Measurements from ENCODE around the gene FGFBP2. TPM values are rescaled to one million over a fixed set of nuclear protein-coding genes. Genes with fewer than 3 reads are reported as not detected.
A peak's percentile ranks its signal among the peaks of the same experiment; 100 is the strongest.

The FGFBP2 gene
- total RNA-seq, 1 experiment from 2014 or later = not detected

DNA sequence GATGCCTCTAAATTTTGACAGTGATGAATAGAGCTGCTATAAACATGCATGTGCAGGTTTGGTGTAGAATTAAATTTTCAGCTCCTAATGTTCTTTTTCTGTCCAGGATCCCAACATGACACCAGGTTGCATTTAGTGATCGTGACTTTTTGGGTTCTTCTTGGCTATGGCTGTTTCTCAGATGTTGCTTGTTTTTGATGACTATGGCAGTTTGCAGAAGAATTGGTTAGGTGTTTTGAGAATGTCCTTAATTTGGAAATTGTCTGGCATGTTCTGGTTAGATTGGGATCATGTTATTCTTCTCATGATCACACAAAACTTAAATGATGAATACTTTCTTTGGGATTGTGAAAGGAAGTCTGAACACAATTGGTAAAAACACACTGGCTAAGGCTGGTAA, 20.7 kb downstream of the FGFBP2 start:
- DNase-seq = no peak
- no peaks in the 10 kb centered on the region for H3K9me3 ChIP-seq
- no peak overlapping the region for H3K4me3 ChIP-seq
- no peaks in the 10 kb centered on the region for H3K27me3 ChIP-seq
- no peaks in the 10 kb centered on the region for H3K36me3 ChIP-seq

DNA sequence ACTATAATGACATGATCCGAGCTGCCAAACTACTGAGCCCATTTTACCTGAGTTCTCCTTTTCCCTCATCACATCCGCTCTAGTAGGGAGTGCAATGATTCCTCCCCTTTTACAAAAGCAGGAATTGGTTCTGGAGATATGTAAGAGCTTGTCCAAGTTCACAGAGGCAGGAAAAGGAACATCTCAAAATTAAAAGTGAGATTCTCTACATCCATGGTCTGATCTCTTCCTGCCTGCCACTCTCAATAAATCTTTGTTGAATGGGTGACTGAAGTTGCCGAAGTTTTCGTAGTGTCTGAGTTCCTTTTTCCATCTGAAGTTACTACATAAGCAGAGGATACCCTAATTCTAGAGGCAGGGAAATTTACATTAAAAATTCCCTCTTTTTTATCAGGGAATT, 24.3 kb downstream of the FGFBP2 start, which contains the start of gene FGFBP1:
FGFBP1 (minus strand) TSS at position 101 of the 400 bp plus-strand sequence. CDS start 2,108 bp downstream, outside the sequence.
- no peak within 1 kb of the TSS for H3K4me3 ChIP-seq
- H3K36me3 ChIP-seq = no peaks in the 10 kb centered on the region
- H3K27me3 ChIP-seq = no peaks in the 10 kb centered on the region
- H3K9me3 ChIP-seq = no peaks in the 10 kb centered on the region
- DNase-seq = no peak

DNA sequence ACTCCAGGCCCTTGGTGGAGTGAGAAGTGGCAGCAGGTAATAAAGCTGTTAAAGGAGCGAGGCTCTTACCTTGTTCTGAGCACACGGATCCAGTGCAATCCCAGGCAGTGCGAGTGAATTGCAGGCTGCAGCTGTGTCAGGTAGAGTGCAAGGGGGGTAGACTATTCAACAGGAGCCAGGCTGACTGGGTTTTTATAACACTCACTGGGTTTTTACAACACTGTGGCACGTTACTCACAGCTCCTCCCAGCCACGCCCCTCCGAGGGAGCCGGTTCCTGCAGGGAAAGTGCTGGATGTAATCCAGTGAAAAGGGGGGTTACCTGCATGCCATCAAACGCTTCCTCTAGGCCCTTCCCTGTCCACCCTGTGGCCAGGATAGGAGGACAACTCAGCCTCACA, 24.8 kb downstream of the FGFBP2 start:
- Histone ChIP-seq H3K4me3 (no peak overlapping the region), H3K27me3 (no peaks in the 10 kb centered on the region), H3K9me3 (no peaks in the 10 kb centered on the region), H3K36me3 (no peaks in the 10 kb centered on the region)
- no peak for DNase-seq

DNA sequence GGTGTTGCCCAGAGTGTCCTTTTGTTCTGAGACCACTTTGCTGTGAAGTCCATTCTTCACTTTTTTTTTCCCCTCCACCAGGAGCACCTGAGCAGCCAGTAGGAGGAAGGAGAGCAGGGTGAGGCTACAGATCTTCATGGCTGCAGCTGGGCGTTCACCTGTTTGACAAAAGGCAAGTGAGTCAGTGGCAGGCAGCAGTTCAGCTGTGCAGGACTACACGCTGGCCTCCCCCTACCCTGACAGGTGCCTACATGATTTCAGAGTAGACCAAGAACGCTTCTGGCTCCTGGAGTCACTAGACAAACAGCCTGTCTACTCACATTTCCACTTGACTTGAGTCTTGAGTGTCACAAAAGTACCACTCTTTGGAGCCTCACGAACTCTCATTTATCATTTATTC, 26.5 kb downstream of the FGFBP2 start:
- Histone ChIP-seq H3K27me3 (no peaks in the 10 kb centered on the region), H3K9me3 (no peaks in the 10 kb centered on the region), H3K36me3 (no peaks in the 10 kb centered on the region), H3K4me3 (no peak overlapping the region)
- DNase-seq = no peak

DNA sequence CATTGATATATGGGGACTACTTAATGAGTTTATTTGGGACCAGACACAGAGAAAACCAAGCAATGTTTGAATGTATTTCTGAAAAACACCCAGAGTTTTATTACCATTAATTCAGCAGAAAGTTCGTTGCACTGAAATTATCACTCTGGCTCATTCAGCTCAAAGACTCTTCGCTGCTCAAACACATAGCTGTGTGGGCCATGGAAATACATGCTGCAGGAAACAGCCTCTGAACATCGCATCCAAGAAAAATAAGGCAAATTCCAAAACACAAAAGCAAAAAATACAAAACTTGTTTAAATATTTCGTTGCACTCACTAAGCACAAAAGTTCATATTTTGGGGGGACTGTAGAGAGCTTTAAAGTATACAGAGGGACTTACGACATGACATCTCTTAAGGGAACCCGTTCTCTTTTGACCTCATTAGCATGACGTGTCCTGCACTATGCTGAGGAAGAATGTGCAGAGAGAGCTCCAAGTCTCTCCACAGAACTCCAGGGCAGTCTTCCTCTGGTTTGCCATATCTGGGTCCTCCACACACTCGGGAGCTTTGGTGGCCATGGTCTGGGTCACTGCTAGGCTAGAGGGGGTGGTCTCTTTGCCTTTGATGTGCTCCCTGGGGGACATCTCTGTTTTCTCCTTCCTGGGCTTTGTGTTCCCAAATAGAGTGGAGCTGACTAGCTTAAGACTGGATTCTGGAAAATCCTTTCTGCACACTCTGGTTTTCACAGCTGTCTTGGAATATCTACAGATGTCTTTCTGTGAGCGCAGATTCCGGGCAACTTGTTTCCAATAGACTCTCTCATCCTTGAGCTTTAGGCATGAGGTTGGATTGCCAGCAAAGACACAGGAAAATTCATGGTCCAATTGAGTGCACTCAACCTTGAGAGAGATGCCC, 27.2 kb downstream of the FGFBP2 start:
- no peak for DNase-seq
- no peaks in the 10 kb centered on the region for H3K36me3 ChIP-seq
- no peaks in the 10 kb centered on the region for H3K9me3 ChIP-seq
- no peaks in the 10 kb centered on the region for H3K27me3 ChIP-seq
- no peak overlapping the region for H3K4me3 ChIP-seq

DNA sequence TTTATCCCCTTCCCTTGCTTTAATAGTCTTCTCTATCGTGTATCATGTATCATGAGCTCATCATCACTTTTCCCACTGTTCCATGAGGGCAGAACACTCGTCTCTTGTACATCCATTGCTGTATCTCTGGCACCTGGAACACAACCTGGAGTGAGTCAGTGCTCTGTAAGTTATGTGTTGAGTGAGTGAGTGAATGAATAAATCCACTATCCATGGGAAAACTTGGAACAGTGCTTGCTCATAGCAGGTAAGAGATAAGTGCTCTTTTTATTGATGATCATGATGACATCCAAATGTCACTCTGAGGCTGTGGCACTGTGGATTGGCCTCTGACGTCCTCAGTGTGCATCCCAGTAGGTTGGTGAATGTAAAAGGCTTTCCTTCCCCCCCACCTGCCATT, 28.7 kb downstream of the FGFBP2 start:
- Histone ChIP-seq H3K9me3 (no peaks in the 10 kb centered on the region), H3K36me3 (no peaks in the 10 kb centered on the region), H3K4me3 (no peak overlapping the region), H3K27me3 (no peaks in the 10 kb centered on the region)
- DNase-seq = no peak

DNA sequence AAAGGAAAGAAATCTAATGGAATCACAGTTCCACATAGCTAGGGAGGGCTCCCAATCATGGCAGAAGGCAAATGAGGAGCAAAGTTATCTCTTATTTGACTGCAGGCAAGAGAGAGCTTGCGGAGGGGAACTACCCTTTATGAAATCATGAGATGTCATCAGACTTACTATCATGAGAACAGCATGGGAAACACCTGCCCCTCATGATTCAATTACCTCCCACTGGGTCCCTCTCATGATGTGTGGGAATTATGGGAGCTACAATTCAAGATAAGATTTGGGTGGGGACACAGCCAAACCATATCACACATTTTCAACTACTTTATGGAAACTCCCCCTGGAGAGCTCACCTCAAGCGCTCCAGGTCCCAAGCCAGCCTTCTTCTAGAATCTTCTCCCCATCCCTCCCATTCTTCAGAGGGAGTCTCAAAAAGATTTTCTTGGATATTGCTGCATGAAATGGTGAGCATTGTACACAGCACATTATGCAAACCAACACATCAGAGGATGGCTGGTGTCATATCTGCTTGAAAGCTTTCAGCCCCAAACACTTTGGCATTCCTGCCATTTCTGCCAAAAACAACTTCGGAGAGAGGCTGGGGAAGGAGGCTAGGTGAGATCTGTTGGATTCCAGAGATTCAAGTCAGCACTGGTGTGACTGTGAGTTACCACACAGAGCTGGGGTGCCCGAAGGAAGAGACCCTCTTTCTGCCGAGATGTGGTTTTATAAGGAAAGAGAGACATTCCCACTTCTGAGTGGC, 31.3 kb downstream of the FGFBP2 start:
- no peak for DNase-seq
- Histone ChIP-seq H3K27me3 (no peaks in the 10 kb centered on the region), H3K36me3 (no peaks in the 10 kb centered on the region), H3K4me3 (no peak overlapping the region), H3K9me3 (no peaks in the 10 kb centered on the region)

DNA sequence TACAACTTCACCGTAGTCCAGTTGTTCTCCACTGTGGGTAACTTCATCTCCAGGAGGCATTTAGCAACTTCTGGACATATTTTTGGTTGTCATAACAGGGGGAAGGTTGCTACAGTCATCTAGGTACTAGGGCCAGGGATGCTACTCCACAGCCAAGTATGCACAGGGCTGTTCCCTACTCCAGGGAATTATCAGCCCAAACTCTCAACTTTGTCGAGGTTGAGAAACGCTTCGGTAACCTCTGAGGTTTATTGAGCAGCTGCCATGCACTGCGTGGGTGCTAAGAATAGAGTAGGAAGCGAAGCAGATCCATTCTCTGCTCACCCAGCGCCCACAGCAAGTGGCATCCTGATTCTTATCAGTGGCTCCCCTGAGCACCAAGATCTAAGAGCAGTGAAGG, 32.7 kb downstream of the FGFBP2 start:
- H3K27me3 ChIP-seq = no peaks in the 10 kb centered on the region
- H3K36me3 ChIP-seq = no peaks in the 10 kb centered on the region
- DNase-seq = no peak
- H3K4me3 ChIP-seq = no peak overlapping the region
- H3K9me3 ChIP-seq = no peaks in the 10 kb centered on the region

DNA sequence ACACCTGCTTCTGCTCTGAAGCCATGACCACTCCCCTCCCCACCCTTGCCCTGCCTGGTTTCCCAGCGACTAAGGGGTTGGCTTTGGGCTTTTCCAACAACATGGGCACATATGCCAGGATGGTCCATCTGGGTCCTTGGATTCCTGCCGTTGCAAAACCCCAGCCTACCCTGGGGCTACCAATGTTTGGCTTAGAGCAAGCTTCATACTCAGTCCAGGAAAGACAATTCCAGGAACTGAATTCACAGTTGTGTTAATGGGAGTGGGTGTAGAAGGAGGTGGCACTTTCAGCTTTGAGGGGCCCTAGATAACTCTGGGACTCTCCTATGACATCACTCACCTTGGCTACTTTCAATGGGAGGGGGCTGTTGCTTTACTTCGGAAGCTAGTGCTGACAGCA, 33.4 kb downstream of the FGFBP2 start:
- H3K4me3 ChIP-seq = no peak overlapping the region
- DNase-seq = no peak
- no peaks in the 10 kb centered on the region for H3K9me3 ChIP-seq
- H3K27me3 ChIP-seq = no peaks in the 10 kb centered on the region
- no peaks in the 10 kb centered on the region for H3K36me3 ChIP-seq

DNA sequence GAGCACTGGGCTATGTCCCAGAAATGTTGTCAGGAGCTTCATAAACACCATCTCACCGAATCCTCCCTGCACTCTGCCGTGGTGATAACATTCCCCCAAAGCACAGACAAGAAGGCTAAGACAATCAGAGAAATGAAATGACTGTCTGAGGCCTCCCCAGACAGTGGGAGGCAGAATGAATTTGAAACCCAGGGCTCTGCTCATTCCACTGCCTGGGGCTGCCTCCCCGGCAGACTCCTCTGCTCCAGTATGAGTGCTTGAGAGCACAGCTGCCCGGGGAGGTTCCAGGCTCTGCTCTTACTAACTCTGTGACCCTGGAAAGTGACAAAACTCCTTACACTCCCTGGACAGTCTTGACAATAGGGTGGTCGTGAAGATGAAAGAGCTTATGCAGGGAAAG, 34.1 kb downstream of the FGFBP2 start:
- Histone ChIP-seq H3K36me3 (no peaks in the 10 kb centered on the region), H3K9me3 (no peaks in the 10 kb centered on the region), H3K4me3 (no peak overlapping the region), H3K27me3 (no peaks in the 10 kb centered on the region)
- no peak for DNase-seq

DNA sequence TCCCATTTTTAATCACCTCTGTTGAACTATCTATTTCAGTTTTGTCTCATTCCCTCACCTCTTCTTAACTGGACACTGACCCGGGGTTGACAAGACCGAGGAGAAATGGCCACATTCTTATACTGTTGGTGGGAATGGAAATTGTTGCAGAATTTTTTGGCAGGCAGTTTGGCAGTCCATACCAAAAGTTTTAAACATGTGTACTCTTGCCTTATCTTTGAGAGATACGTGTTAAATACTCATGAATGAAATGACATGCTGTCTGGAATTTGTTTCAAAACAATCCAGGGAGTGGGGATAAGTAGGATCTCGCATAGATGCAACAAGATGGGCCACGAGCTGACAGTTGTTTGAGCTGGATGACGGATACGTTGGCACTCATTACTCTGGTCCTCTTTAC, 36.5 kb downstream of the FGFBP2 start:
- no peaks in the 10 kb centered on the region for H3K36me3 ChIP-seq
- peak; percentile 13 for DNase-seq
- no peaks in the 10 kb centered on the region for H3K9me3 ChIP-seq
- H3K27me3 ChIP-seq = no peaks in the 10 kb centered on the region
- no peak overlapping the region for H3K4me3 ChIP-seq

DNA sequence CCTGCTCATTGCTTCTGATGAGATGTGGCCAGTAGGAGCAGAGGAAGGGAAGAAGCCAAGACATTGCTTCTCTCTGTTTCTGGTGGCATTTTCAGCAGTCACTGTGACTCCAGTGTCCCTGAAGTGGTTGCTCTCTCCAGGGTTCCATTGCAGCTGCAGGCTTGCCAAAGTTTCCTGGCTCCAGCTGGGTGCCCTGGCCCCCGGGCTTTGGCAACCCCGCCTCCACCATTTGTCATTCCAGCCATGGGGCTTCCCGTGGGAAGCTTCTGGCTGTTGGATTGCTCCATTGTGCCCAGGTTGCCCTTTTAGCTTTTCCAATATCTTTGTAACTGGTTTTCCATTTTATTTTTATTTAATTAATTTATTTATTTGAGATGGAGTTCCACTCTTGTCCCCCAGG, 37.1 kb downstream of the FGFBP2 start:
- H3K36me3 ChIP-seq = no peaks in the 10 kb centered on the region
- H3K9me3 ChIP-seq = no peaks in the 10 kb centered on the region
- no peak overlapping the region for H3K4me3 ChIP-seq
- peak; percentile 18 for DNase-seq
- no peaks in the 10 kb centered on the region for H3K27me3 ChIP-seq

DNA sequence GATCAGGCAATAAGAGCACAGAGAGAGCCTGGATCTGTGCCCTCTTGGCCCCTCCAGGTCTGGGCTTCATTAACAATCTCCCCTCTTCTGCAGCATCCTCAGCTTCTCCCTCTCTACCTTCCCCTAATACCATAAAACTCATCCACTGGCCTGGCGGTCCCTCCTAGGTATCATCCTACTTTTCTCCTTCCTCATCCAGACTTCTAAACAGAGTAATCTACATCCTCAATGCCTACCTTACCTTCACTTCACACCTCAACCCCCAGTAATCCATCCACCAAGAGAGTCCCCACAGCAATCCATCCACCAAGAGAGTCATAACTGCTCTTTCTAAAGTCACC, 41.4 kb downstream of the FGFBP2 start:
- Histone ChIP-seq H3K9me3 (no peaks in the 10 kb centered on the region; the same call in 1 of the 2 replicates), H3K36me3 (no peaks in the 10 kb centered on the region), H3K4me3 (no peak overlapping the region), H3K27me3 (no peaks in the 10 kb centered on the region)
- DNase-seq = no peak

DNA sequence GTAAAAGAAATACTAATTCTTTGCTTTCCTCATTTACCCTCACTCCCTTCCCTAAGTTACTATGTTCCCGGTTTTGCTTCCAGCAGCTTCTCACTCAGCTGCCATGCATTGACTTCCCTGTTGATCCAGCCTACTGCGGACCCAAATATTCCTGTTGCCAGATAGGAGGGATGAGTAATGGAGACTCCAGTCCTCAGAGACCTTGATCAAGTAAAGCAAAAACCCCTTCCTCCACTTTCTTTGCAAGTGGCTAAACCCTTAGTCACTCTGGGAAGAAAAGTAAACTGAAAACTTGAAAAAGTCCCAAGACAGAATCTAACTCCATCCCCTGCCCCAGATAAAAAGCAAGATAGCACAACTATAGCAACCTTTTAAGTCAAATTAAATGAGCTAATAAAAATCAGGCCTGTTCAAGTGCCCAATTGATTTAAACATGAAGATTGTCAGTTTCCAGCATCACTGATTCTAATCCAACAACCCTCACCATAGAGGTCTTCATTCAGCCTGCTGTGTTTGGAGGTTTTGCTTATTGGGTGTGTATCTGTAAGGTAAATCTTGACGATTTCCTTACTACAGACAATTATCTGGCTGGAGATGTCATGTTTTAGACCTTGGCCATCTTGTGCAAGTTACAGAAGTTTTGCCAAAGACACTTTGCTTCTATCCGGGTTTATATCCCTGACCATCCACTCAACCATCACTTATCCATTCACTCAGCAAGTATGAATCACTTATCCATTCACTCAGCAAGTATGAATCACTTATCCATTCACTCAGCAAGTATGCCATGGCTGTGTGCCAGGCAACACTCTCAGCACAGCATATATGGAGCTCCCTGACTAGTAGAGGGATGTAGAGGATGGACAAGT, 42.0 kb downstream of the FGFBP2 start:
- Histone ChIP-seq H3K9me3 (no peaks in the 10 kb centered on the region; the same call in 1 of the 2 replicates), H3K27me3 (no peaks in the 10 kb centered on the region), H3K36me3 (no peaks in the 10 kb centered on the region), H3K4me3 (no peak overlapping the region)
- DNase-seq = peak; percentile 91

DNA sequence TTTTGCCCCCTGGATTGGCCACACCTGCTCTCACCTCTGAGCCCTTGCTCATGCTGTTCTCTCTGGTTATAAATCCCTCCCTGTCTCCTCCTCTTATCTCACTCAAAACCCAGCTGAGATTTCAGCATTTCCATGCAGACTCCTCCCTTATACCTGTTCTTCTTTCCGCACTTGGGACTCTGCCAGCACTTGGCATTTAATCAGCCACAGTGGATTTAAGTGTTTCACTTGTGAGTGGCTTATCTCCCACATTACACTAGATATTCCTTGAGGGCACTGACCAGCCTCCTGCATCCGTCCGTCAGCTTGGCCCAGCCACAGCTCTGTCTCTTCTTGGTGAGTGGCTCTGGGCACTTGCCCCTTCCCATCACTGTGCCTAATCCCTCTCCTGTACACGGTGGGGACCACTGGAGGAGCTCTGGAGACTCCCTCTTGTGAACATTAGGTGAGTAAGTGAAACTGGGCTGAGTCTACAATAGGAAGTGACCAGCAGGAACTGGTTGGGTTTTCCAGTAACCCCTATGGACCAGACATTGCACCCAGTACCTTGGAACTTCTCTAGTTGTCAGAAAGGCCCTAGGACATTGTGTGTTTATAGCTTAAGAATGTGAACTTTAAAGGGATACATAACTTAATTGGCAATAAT, 44.4 kb downstream of the FGFBP2 start:
- no peaks in the 10 kb centered on the region; the same call in 1 of the 2 replicates for H3K9me3 ChIP-seq
- DNase-seq = no peak
- H3K4me3 ChIP-seq = no peak overlapping the region
- H3K36me3 ChIP-seq = no peaks in the 10 kb centered on the region
- H3K27me3 ChIP-seq = no peaks in the 10 kb centered on the region

DNA sequence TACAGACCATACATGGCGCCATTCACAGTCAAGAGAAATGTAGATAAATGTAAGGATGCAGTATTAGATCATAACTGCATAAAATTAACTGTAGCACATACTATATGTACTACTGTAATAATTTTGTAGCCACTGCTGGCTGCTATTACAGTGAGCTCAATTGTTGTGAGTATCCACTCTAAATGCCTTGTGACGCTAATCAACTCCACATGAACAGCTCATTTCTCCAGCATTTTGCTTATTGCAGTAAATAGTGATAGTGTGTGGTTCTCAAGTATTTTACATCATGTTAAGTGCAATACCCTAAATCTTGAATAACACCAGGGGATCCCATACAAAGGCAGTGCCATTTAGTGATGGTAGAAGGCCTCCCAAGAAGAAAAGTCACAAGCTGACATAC, 45.7 kb downstream of the FGFBP2 start:
- Histone ChIP-seq H3K9me3 (no peaks in the 10 kb centered on the region; the same call in 1 of the 2 replicates), H3K4me3 (no peak overlapping the region), H3K27me3 (no peaks in the 10 kb centered on the region), H3K36me3 (no peaks in the 10 kb centered on the region)
- no peak for DNase-seq
